ENCODE data around the gene YIPF3. TPM values are rescaled to one million over a fixed set of nuclear protein-coding genes. Genes with fewer than 3 reads are reported as not detected.

Gene YIPF3
- total and polyA plus RNA-seq, 8 donors: 18.7 to 107 (median 59.6) TPM

DNA sequence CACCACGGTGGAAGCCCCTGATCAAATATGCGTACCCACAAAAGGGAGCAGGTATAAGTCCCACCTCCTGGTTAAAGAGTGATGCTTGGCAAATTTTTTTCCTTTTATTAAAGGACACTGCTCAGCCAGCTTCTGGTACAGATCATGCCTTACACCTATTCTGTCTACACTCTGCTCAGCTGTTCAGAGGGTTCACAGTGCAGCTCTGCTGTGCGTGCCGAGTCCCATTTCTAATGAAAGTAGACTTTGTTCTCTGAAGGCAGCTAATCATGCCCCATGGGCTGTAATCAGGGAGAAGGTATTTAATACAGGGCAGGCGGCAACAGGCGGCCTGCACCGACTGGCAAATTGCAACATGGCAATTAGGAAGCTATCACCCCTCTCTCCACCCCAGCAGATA lies 22.9 kb downstream of the YIPF3 start:
- peak in 1 of 2 donors; percentile 76 for DNase-seq
- 37 to 78% (median 53%) methylated on average over 7 of the region's 7 CpGs for WGBS, 5 donors
- H3K36me3 ChIP-seq: peaks cover 10 to 29% (median 21%) of the 10 kb centered on the region in 4 donors
- H3K27ac ChIP-seq: peak overlapping the region in 3 of 5 donors; percentile 7 to 42 (median 8)
- no peak overlapping the region for H3K4me3 ChIP-seq
- H3K27me3 ChIP-seq: no peaks in the 10 kb centered on the region
- TF ChIP-seq POLR2AphosphoS5 (IDR thresholded peaks at IDR 0.05): peak in 1 of 3 donors; percentile 53
- no peak for TF ChIP-seq EP300 (IDR thresholded peaks at IDR 0.05)
- TF ChIP-seq, protein P1, sequence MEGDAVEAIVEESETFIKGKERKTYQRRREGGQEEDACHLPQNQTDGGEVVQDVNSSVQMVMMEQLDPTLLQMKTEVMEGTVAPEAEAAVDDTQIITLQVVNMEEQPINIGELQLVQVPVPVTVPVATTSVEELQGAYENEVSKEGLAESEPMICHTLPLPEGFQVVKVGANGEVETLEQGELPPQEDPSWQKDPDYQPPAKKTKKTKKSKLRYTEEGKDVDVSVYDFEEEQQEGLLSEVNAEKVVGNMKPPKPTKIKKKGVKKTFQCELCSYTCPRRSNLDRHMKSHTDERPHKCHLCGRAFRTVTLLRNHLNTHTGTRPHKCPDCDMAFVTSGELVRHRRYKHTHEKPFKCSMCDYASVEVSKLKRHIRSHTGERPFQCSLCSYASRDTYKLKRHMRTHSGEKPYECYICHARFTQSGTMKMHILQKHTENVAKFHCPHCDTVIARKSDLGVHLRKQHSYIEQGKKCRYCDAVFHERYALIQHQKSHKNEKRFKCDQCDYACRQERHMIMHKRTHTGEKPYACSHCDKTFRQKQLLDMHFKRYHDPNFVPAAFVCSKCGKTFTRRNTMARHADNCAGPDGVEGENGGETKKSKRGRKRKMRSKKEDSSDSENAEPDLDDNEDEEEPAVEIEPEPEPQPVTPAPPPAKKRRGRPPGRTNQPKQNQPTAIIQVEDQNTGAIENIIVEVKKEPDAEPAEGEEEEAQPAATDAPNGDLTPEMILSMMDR (IDR thresholded peaks at IDR 0.05): no peak
- TF ChIP-seq POLR2A (IDR thresholded peaks at IDR 0.05): no peak
- intact Hi-C loops (cut with DNase I; ENCODE audit: low total_unique reads): no loop called here
- H3K4me1 ChIP-seq: peaks cover 12 to 50% (median 34%) of the 10 kb centered on the region in 4 donors
- H3K9me3 ChIP-seq: no peaks in the 10 kb centered on the region

DNA sequence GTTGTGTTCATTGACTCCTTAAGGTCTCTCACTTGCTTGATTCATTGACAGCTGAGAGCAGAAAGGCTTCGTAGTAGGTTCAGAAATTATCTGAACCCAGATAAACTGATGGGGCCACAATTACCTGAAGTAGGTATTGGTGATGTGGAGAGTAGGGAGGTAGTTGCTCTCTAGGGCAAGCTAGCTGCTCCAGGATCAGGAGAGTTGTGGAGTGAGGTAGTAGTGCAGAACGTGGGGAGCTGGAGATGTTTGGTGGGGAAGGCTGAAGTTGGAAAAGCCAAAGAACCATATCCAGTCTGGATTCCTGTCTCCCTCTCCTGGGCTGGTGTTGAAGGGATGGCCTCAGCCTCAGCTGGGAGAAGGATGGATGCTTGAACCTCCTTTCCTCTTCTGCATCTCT lies 23.5 kb downstream of the YIPF3 start:
- Histone ChIP-seq H3K27me3 (no peaks in the 10 kb centered on the region), H3K36me3 (peaks cover 4 to 23% (median 15%) of the 10 kb centered on the region in 4 donors), H3K27ac (peak overlapping the region in 1 of 5 donors; percentile 42), H3K4me3 (no peak overlapping the region), H3K9me3 (no peaks in the 10 kb centered on the region), H3K4me1 (peaks cover 15 to 50% (median 34%) of the 10 kb centered on the region in 4 donors)
- no peak for TF ChIP-seq POLR2AphosphoS5 (IDR thresholded peaks at IDR 0.05)
- TF ChIP-seq POLR2A (IDR thresholded peaks at IDR 0.05): no peak
- TF ChIP-seq, protein P1 (IDR thresholded peaks at IDR 0.05): no peak
- TF ChIP-seq EP300 (IDR thresholded peaks at IDR 0.05): no peak
- DNase-seq: no peak
- intact Hi-C loops (cut with DNase I; ENCODE audit: low total_unique reads): no loop called here
- WGBS, 5 donors: 41 to 72% (median 52%) methylated on average over 2 of the region's 2 CpGs

DNA sequence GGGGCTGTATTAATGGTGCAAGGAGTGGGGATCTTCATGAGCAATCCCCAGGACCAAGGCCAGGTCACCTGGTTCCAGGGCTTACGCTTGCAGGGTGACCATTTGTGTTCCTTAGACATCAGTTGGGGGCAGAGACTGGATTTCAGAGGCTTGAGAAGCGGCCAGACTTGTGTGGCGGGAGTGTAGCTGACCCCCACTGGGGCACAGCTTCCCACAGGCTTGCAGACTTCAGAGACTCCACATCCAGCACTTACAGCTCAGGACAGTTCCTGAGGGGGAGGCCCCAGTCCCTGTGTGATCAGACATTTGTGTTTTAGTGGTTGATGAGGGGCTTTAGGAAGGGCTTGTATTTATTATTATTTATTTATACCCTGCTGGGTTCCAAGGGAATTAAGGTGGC lies 24.1 kb downstream of the YIPF3 start:
- H3K9me3 ChIP-seq: no peaks in the 10 kb centered on the region
- H3K27me3 ChIP-seq: no peaks in the 10 kb centered on the region
- intact Hi-C loops (cut with DNase I; ENCODE audit: low total_unique reads): no loop called here
- 69 to 76% (median 71%) methylated on average over 2 to 3 of the region's 3 CpGs for WGBS, 5 donors
- TF ChIP-seq POLR2AphosphoS5 (IDR thresholded peaks at IDR 0.05) (no peak), POLR2A (IDR thresholded peaks at IDR 0.05) (no peak), EP300 (IDR thresholded peaks at IDR 0.05) (no peak)
- TF ChIP-seq, protein P1 (IDR thresholded peaks at IDR 0.05): no peak
- peak overlapping the region in 2 of 5 donors; percentile 51 to 55 for H3K27ac ChIP-seq
- no peak for DNase-seq
- no peak overlapping the region for H3K4me3 ChIP-seq
- H3K36me3 ChIP-seq: peaks cover 0 to 17% (median 9%) of the 10 kb centered on the region in 4 donors
- H3K4me1 ChIP-seq: peaks cover 15 to 50% (median 34%) of the 10 kb centered on the region in 4 donors

DNA sequence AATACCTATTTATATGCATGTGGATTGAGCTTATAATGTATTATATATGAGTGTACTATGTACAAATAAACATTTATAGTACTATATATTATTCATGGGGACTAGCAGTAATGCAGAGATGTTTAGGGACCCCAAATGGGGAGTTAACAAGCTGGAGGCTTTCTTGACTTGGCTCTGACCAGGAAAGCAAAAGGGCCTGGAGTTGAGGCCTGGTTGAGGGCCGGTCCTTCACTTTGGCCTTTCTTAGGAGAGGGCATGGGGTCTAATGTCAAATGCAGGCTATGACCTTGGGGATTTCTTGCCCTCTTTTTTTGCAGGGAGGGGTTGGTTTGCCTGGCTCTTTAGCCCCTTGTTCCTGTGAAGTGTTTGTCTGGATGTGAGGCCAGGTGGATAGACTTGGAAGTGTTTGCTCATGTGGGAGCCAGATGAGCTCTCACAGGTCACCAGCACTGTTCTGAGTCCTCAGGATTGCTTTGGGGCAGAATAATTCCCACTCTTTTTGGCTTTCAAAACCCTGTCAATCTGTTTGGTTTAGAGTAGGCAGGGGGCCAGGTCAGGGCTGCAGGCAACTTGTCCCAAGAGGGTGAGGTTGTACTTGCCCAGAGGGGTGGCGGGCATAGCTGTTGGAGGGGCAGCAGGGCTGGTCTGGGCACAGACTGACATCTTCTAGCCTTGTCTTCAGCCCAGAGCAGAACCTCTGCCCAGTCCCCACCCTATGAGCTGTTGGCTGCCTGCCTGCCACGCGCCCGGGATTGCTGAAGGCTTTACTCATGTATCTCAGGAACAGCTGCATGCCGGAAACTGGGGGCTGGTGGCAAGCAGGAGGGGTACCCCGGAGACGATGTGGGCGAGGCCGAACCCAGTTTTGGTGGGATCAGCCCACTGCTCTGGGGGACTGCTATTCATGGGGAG lies 24.7 kb downstream of the YIPF3 start:
- Histone ChIP-seq H3K36me3 (peaks cover 0 to 15% (median 9%) of the 10 kb centered on the region in 4 donors), H3K9me3 (no peaks in the 10 kb centered on the region), H3K4me1 (peaks cover 15 to 50% (median 32%) of the 10 kb centered on the region in 4 donors), H3K27ac (peak overlapping the region in 3 of 5 donors; percentile 42 to 55 (median 51)), H3K4me3 (no peak overlapping the region), H3K27me3 (no peaks in the 10 kb centered on the region)
- DNase-seq: peak; percentile 76 to 79
- TF ChIP-seq POLR2AphosphoS5 (IDR thresholded peaks at IDR 0.05) (peak in 1 of 3 donors; percentile 49), POLR2A (IDR thresholded peaks at IDR 0.05) (no peak)
- intact Hi-C loops (cut with DNase I; ENCODE audit: low total_unique reads): no loop called here
- 21 to 43% (median 36%) methylated on average over 10 of the region's 10 CpGs for WGBS, 5 donors
